Fibroblast of skin of abdomen (primary cell): ENCODE measurements around the gene SLC25A12.
A peak's percentile ranks its signal among the peaks of the same experiment; 100 is the strongest.
"Not testable (repeated sequence)": the region's sequence is repeated elsewhere in the genome, so short reads cannot be mapped to it uniquely, and the experiment has no call there.

Experiments
- DNase-seq: peaks from one replicate; pipeline ENCODE4 v3.0.0-alpha.2; 2013

SLC25A12 gene

GRCh38 chr2:171822525-171823322 lies 71.3 kb downstream of the SLC25A12 start:
- peak; percentile 31 for DNase-seq

GRCh38 chr2:171819453-171819852 lies 74.6 kb downstream of the SLC25A12 start:
- DNase-seq = no peak

- no peak for DNase-seq
Observed at GRCh38 chr2:171814883-171815282, 79.2 kb downstream of the SLC25A12 start.

- DNase-seq = no peak
Observed at GRCh38 chr2:171814174-171814573, 79.9 kb downstream of the SLC25A12 start.

- no peak for DNase-seq
Observed at GRCh38 chr2:171813729-171814128, 80.3 kb downstream of the SLC25A12 start.

- no peak for DNase-seq
Observed at GRCh38 chr2:171813126-171813525, 80.9 kb downstream of the SLC25A12 start.

GRCh38 chr2:171811245-171811628 lies 82.8 kb downstream of the SLC25A12 start:
- DNase-seq = peak; percentile 27

GRCh38 chr2:171810422-171811244 lies 83.4 kb downstream of the SLC25A12 start:
- DNase-seq = no peak

- DNase-seq = not testable (repeated sequence)
Observed at GRCh38 chr2:171808885-171809284, 85.2 kb downstream of the SLC25A12 start.

- DNase-seq = no peak
Observed at GRCh38 chr2:171807831-171808393, 86.1 kb downstream of the SLC25A12 start.

GRCh38 chr2:171807119-171807518 lies 86.9 kb downstream of the SLC25A12 start:
- DNase-seq = no peak

GRCh38 chr2:171804456-171804855 lies 89.6 kb downstream of the SLC25A12 start:
- DNase-seq = no peak

- DNase-seq = no peak
Observed at GRCh38 chr2:171803757-171804156, 90.3 kb downstream of the SLC25A12 start.

GRCh38 chr2:171800639-171801038 lies 93.4 kb downstream of the SLC25A12 start:
- no peak for DNase-seq

- peak; percentile 69 for DNase-seq
Observed at GRCh38 chr2:171798156-171798820, 95.8 kb downstream of the SLC25A12 start.

GRCh38 chr2:171794918-171795317 lies 99.1 kb downstream of the SLC25A12 start:
- DNase-seq = no peak

GRCh38 chr2:171793691-171794678 lies 100.1 kb downstream of the SLC25A12 start:
- DNase-seq = peak; percentile 45

GRCh38 chr2:171792886-171793580 lies 101.0 kb downstream of the SLC25A12 start:
- DNase-seq = no peak

- no peak for DNase-seq
Observed at GRCh38 chr2:171792157-171792556, 101.9 kb downstream of the SLC25A12 start.

- DNase-seq = no peak
Observed at GRCh38 chr2:171791361-171791760, 102.7 kb downstream of the SLC25A12 start.

- no peak for DNase-seq
Observed at GRCh38 chr2:171789956-171790355, 104.1 kb downstream of the SLC25A12 start.
